HCT116 (cell line): ENCODE results near the gene BBX. TPM values are rescaled to one million over a fixed set of nuclear protein-coding genes. Genes with fewer than 3 reads are reported as not detected.

Experiments
- ATAC-seq: fragments of 200-7000 bp; cut with Tn5 transposase; 2 replicates; pipeline ENCODE4 v1.9.1; 2020; ENCODE audit warnings: mild to moderate bottlenecking, moderate library complexity
- BruUV-seq: library from RNA; stranded (reverse); fragments of 400-500 nt; replicated peaks from 2 replicates; lab custom pipeline; 2021; lab: Mats Ljungman, UMichigan
- CTCF ChIA-PET: fragments of 300-600 bp; sonication (Branson Sonifier 250); formaldehyde crosslinking; loops from one replicate; lab custom pipeline; 2021; ENCODE audit warnings: antibody characterized with exemption; lab: Charles Lee
- POLR2A ChIA-PET: fragments of 300-600, 350-600 bp; sonication (Branson Sonifier 250); formaldehyde crosslinking; loops from one replicate; lab custom pipeline; 2021; ENCODE audit warnings: antibody characterized with exemption; lab: Charles Lee
- RAD21 ChIA-PET, 2 experiments: fragments of 300-600 bp; sonication (Branson Sonifier 250); formaldehyde crosslinking; loops; one replicate each; lab custom pipeline; 2023; ENCODE audit warnings: low total read pairs in 2 of 2; ENCODE audit not compliant: uncharacterized antibody in 2 of 2, unreplicated experiment in 2 of 2, low non-redundant PET in 1 of 2; lab: Charles Lee
- DNase-seq: peaks from one replicate; pipeline ENCODE4 v3.0.0-alpha.2; 2010; ENCODE audit warnings: low read depth, low spot score
- H2AFZ ChIP-seq: fragments of 200-600 bp; shearing (Covaris generic), sonication (generic); 2 replicates; pipeline ENCODE4 v1.6.1; 2017; ENCODE audit warnings: low read depth, mixed run types, mixed read lengths, antibody characterized with exemption, low read length; ENCODE audit not compliant: poor library complexity, severe bottlenecking
- H3K27ac ChIP-seq: 2 replicates; pipeline ENCODE4 v1.5.1; 2012; ENCODE audit warnings: low read depth, low read length
- H3K27me3 ChIP-seq: fragments of 200-600 bp; sonication (generic); 2 replicates; pipeline ENCODE4 v1.6.1; 2016; ENCODE audit warnings: mixed run types, low read length, mixed read lengths; ENCODE audit not compliant: insufficient read depth
- H3K36me3 ChIP-seq, 2 experiments: fragments of 200-500 bp in 1 of 2; fragments of 200-600 bp in 1 of 2; sonication (Bioruptor generic) in 1 of 2; sonication (generic) in 1 of 2; 2 replicates each; pipeline versions ENCODE4 v1.5.1 to v1.6.1; 2014 to 2016; ENCODE audit warnings: low read length in 2 of 2, inconsistent platforms in 1 of 2, mixed read lengths in 1 of 2, mixed run types in 1 of 2; ENCODE audit not compliant: insufficient read depth in 2 of 2, control insufficient read depth in 1 of 2
- H3K4me1 ChIP-seq, 2 experiments: fragments of 200-600 bp in 1 of 2; sonication (generic) in 1 of 2; 2 replicates each; pipeline versions ENCODE4 v1.5.1 to v1.6.1; 2012 to 2017; ENCODE audit warnings: low read length in 2 of 2, inconsistent platforms in 1 of 2, mild to moderate bottlenecking in 1 of 2, mixed read lengths in 1 of 2, mixed run types in 1 of 2, moderate library complexity in 1 of 2; ENCODE audit not compliant: insufficient read depth in 2 of 2, control insufficient read depth in 1 of 2
- H3K4me2 ChIP-seq: fragments of 200-600 bp; sonication (generic); 2 replicates; pipeline ENCODE4 v1.6.1; 2017; ENCODE audit warnings: mixed run types, low read length, mixed read lengths
- H3K4me3 ChIP-seq, 2 experiments: fragments of 200-600 bp in 1 of 2; sonication (generic) in 1 of 2; replicated peaks in 1 of 2; 2 replicates each; pipeline ENCODE4 v1.5.1; 2011 to 2016; ENCODE audit warnings: low read length in 2 of 2, control low read depth in 1 of 2, low read depth in 1 of 2, mild to moderate bottlenecking in 1 of 2, mixed read lengths in 1 of 2, mixed run types in 1 of 2
- H3K79me2 ChIP-seq: fragments of 200-600 bp; sonication (generic); 2 replicates; pipeline ENCODE4 v1.6.1; 2017; ENCODE audit warnings: mild to moderate bottlenecking, mixed run types, low read length, moderate library complexity, mixed read lengths; ENCODE audit not compliant: insufficient read depth
- H3K9ac ChIP-seq: fragments of 200-600 bp; sonication (generic); 2 replicates; pipeline ENCODE4 v1.6.1; 2016; ENCODE audit warnings: low read length, mixed read lengths
- H3K9me2 ChIP-seq: fragments of 200-600 bp; sonication (generic), shearing (Covaris generic); 2 replicates; pipeline ENCODE4 v1.6.1; 2017; ENCODE audit warnings: mixed run types, mild to moderate bottlenecking, moderate library complexity; ENCODE audit not compliant: insufficient read depth
- H3K9me3 ChIP-seq, 2 experiments: fragments of 200-500 bp in 1 of 2; fragments of 200-600 bp in 1 of 2; sonication (Bioruptor generic) in 1 of 2; sonication (generic) in 1 of 2; 2 replicates each; pipeline ENCODE4 v1.6.1; 2014 to 2017; ENCODE audit warnings: low read length in 2 of 2, mixed read lengths in 2 of 2, inconsistent platforms in 1 of 2, low read depth in 1 of 2, mild to moderate bottlenecking in 1 of 2, mixed run types in 1 of 2, moderate library complexity in 1 of 2; ENCODE audit not compliant: control insufficient read depth in 1 of 2, insufficient read depth in 1 of 2
- H4K20me1 ChIP-seq: fragments of 200-600 bp; sonication (generic), shearing (Covaris generic); 2 replicates; pipeline ENCODE4 v1.6.1; 2017; ENCODE audit warnings: mixed run types, mild to moderate bottlenecking, moderate library complexity; ENCODE audit not compliant: insufficient read depth
- ATF3 ChIP-seq: IDR thresholded peaks from 2 replicates; pipeline ENCODE4 v1.6.1; 2012
- EGR1 ChIP-seq: IDR thresholded peaks from 2 replicates; pipeline ENCODE4 v1.6.1; 2012; ENCODE audit warnings: low read depth
- POLR2A ChIP-seq: IDR thresholded peaks from 2 replicates; pipeline ENCODE4 v1.7.0; 2011; ENCODE audit warnings: borderline replicate concordance; ENCODE audit not compliant: insufficient read depth, insufficient read length; ENCODE audit errors: extremely low read depth
- POLR2AphosphoS5 ChIP-seq: IDR thresholded peaks from 2 replicates; pipeline ENCODE4 v1.6.1; 2011; ENCODE audit warnings: mild to moderate bottlenecking, low read depth, low read length, moderate library complexity
- ZFX ChIP-seq: fragments of 450-650 bp; IDR thresholded peaks from 2 replicates; pipeline ENCODE4 v1.6.1; 2017
- intact Hi-C: fragments of 100-400 bp; cut with micrococcal nuclease; formaldehyde crosslinking; loops from 2 replicates; pipeline ENCODE4 v1.10.0; 2022
- total RNA-seq: library from RNA; stranded (reverse); gene quantifications from one replicate; pipeline ENCODE4 v1.2.1, GENCODE V29; 2021; ENCODE audit not compliant: unreplicated experiment

BBX gene
- total RNA-seq, 1 experiment from 2014 or later, result 55.6 TPM

DNA sequence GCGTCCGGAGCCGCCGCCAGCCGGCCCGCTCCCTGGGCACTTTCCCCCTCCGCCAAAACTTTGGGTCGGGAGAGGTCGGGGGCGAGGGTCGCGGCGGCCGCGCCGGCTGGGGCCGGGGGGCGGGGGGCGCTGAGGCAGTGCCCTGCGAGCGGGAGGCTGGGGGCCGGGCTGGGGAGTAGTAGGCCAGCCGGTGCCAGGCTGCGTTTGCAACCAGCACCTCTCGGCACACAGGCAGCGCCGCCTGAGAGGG, 452 bp downstream of the BBX start:
- ATAC-seq, result peak; percentile 43
- ChIA-PET RAD21 (no interaction called here), CTCF (no interaction called here), POLR2A (no interaction called here)
- Histone ChIP-seq H3K27ac (peak overlapping the region; percentile 86), H4K20me1 (no peaks in the 10 kb centered on the region), H3K79me2 (peaks cover 43% of the 10 kb centered on the region), H3K36me3 (no peaks in the 10 kb centered on the region), H3K9ac (peak overlapping the region; percentile 77), H3K4me3 (peak overlapping the region; percentile 78 to 81), H3K9me2 (no peaks in the 10 kb centered on the region), H2AFZ (no peak overlapping the region), H3K27me3 (no peaks in the 10 kb centered on the region), H3K4me2 (peak overlapping the region; percentile 95), H3K4me1 (peaks cover 3 to 13% of the 10 kb centered on the region in 2 experiments; a peak in 2 of 4 replicates), H3K9me3 (no peaks in the 10 kb centered on the region)
- TF ChIP-seq POLR2AphosphoS5 (no peak), ZFX (peak; percentile 61)
- intact Hi-C loops, result loop anchor here (5.0 kb wide), 1 partner anchor 91 kb away; no protein-coding TSS in a partner anchor
- BruUV-seq, result no TSS peak
- no peak for DNase-seq

DNA sequence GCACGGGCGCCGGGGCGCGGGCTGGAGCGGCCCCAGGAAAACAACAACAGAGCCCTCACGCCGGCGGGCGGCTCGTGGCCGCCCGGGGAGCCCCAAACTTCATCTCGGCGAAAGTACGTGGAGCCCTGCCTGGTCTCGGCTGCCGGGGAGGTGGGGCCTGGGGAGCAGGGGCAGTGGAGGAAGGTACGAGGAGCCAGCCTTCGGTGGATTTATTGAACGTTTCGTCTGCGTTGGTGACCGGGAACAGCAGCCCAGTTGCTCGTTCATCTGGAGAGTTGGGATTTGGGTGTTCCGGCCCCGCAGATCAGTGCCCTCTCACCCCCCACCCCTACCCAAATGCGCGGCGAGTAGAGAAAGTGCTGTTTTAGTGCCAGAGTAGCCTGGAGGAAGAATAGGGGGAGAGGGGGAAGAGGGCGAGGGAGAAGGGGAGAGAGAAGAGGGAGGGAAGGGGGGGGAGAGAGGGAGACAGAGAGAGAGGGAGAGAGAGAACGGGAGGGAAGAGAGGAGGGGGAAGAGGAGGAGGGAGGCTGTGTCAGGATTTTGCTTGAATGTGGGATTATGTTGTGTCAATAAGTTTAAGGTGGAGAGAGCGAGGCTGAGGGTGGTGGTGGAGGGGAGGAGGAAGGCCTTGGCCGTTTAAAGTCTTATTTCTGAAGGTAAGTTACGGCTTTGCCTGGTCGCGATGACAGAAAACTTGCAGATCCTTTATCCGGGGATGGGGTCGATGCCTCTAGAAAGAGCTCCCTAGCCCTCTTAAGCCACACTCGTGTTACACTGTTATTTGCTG, 970 bp downstream of the BBX start:
- no peaks in the 10 kb centered on the region for H3K36me3 ChIP-seq
- no peaks in the 10 kb centered on the region for H4K20me1 ChIP-seq
- peaks cover 3 to 13% of the 10 kb centered on the region in 2 experiments; a peak in 2 of 4 replicates for H3K4me1 ChIP-seq
- POLR2A ChIA-PET, result interaction anchor here (1.2 kb wide), 1 partner anchor 12 kb away, joined by 5 read pairs; no protein-coding TSS in a partner anchor
- DNase-seq, result no peak
- peak overlapping the region; percentile 78 to 81 for H3K4me3 ChIP-seq
- peak overlapping the region; percentile 95 for H3K4me2 ChIP-seq
- intact Hi-C loops, result loop anchor here (5.0 kb wide), 1 partner anchor 91 kb away; no protein-coding TSS in a partner anchor
- CTCF ChIA-PET, result interaction anchor here (0.6 to 1.3 kb wide), 4 partner anchors 93 to 287 kb away, joined by 3 to 8 read pairs (median 4); no protein-coding TSS in a partner anchor
- no TSS peak for BruUV-seq
- peak overlapping the region; percentile 84 for H2AFZ ChIP-seq
- peak; percentile 31 for ATAC-seq
- peaks cover 47% of the 10 kb centered on the region for H3K79me2 ChIP-seq
- TF ChIP-seq EGR1 (no peak), ATF3 (no peak), ZFX (peak; percentile 13), POLR2A (peak; percentile 27)
- H3K27ac ChIP-seq, result peak overlapping the region; percentile 86
- RAD21 ChIA-PET, result no interaction called here
- H3K9me2 ChIP-seq, result no peaks in the 10 kb centered on the region
- H3K9ac ChIP-seq, result peak overlapping the region; percentile 77
- no peaks in the 10 kb centered on the region for H3K9me3 ChIP-seq
- no peaks in the 10 kb centered on the region for H3K27me3 ChIP-seq
